HCT116 (cell line): ENCODE measurements around the gene CCDC187. TPM values are rescaled to one million over a fixed set of nuclear protein-coding genes. Genes with fewer than 3 reads are reported as not detected.

ENCODE experiments used
- ATAC-seq: fragments of 200-7000 bp; cut with Tn5 transposase; 2 replicates; pipeline ENCODE4 v1.9.1; 2020; ENCODE audit warnings: mild to moderate bottlenecking, moderate library complexity
- BruUV-seq: library from RNA; stranded (reverse); fragments of 400-500 nt; replicated peaks from 2 replicates; lab custom pipeline; 2021; lab: Mats Ljungman, UMichigan
- CTCF ChIA-PET: fragments of 300-600 bp; sonication (Branson Sonifier 250); formaldehyde crosslinking; loops from one replicate; lab custom pipeline; 2021; ENCODE audit warnings: antibody characterized with exemption; lab: Charles Lee
- POLR2A ChIA-PET: fragments of 300-600, 350-600 bp; sonication (Branson Sonifier 250); formaldehyde crosslinking; loops from one replicate; lab custom pipeline; 2021; ENCODE audit warnings: antibody characterized with exemption; lab: Charles Lee
- RAD21 ChIA-PET, 2 experiments: fragments of 300-600 bp; sonication (Branson Sonifier 250); formaldehyde crosslinking; loops; one replicate each; lab custom pipeline; 2023; ENCODE audit warnings: low total read pairs in 2 of 2; ENCODE audit not compliant: uncharacterized antibody in 2 of 2, unreplicated experiment in 2 of 2, low non-redundant PET in 1 of 2; lab: Charles Lee
- DNase-seq: peaks from one replicate; pipeline ENCODE4 v3.0.0-alpha.2; 2010; ENCODE audit warnings: low read depth, low spot score
- H2AFZ ChIP-seq: fragments of 200-600 bp; shearing (Covaris generic), sonication (generic); 2 replicates; pipeline ENCODE4 v1.6.1; 2017; ENCODE audit warnings: low read depth, mixed run types, mixed read lengths, antibody characterized with exemption, low read length; ENCODE audit not compliant: poor library complexity, severe bottlenecking
- H3K27ac ChIP-seq: 2 replicates; pipeline ENCODE4 v1.5.1; 2012; ENCODE audit warnings: low read depth, low read length
- H3K27me3 ChIP-seq: fragments of 200-600 bp; sonication (generic); 2 replicates; pipeline ENCODE4 v1.6.1; 2016; ENCODE audit warnings: mixed run types, low read length, mixed read lengths; ENCODE audit not compliant: insufficient read depth
- H3K36me3 ChIP-seq, 2 experiments: fragments of 200-500 bp in 1 of 2; fragments of 200-600 bp in 1 of 2; sonication (Bioruptor generic) in 1 of 2; sonication (generic) in 1 of 2; 2 replicates each; pipeline versions ENCODE4 v1.5.1 to v1.6.1; 2014 to 2016; ENCODE audit warnings: low read length in 2 of 2, inconsistent platforms in 1 of 2, mixed read lengths in 1 of 2, mixed run types in 1 of 2; ENCODE audit not compliant: insufficient read depth in 2 of 2, control insufficient read depth in 1 of 2
- H3K4me1 ChIP-seq, 2 experiments: fragments of 200-600 bp in 1 of 2; sonication (generic) in 1 of 2; 2 replicates each; pipeline versions ENCODE4 v1.5.1 to v1.6.1; 2012 to 2017; ENCODE audit warnings: low read length in 2 of 2, inconsistent platforms in 1 of 2, mild to moderate bottlenecking in 1 of 2, mixed read lengths in 1 of 2, mixed run types in 1 of 2, moderate library complexity in 1 of 2; ENCODE audit not compliant: insufficient read depth in 2 of 2, control insufficient read depth in 1 of 2
- H3K4me2 ChIP-seq: fragments of 200-600 bp; sonication (generic); 2 replicates; pipeline ENCODE4 v1.6.1; 2017; ENCODE audit warnings: mixed run types, low read length, mixed read lengths
- H3K4me3 ChIP-seq, 2 experiments: fragments of 200-600 bp in 1 of 2; sonication (generic) in 1 of 2; replicated peaks in 1 of 2; 2 replicates each; pipeline ENCODE4 v1.5.1; 2011 to 2016; ENCODE audit warnings: low read length in 2 of 2, control low read depth in 1 of 2, low read depth in 1 of 2, mild to moderate bottlenecking in 1 of 2, mixed read lengths in 1 of 2, mixed run types in 1 of 2
- H3K79me2 ChIP-seq: fragments of 200-600 bp; sonication (generic); 2 replicates; pipeline ENCODE4 v1.6.1; 2017; ENCODE audit warnings: mild to moderate bottlenecking, mixed run types, low read length, moderate library complexity, mixed read lengths; ENCODE audit not compliant: insufficient read depth
- H3K9ac ChIP-seq: fragments of 200-600 bp; sonication (generic); 2 replicates; pipeline ENCODE4 v1.6.1; 2016; ENCODE audit warnings: low read length, mixed read lengths
- H3K9me2 ChIP-seq: fragments of 200-600 bp; sonication (generic), shearing (Covaris generic); 2 replicates; pipeline ENCODE4 v1.6.1; 2017; ENCODE audit warnings: mixed run types, mild to moderate bottlenecking, moderate library complexity; ENCODE audit not compliant: insufficient read depth
- H3K9me3 ChIP-seq, 2 experiments: fragments of 200-500 bp in 1 of 2; fragments of 200-600 bp in 1 of 2; sonication (Bioruptor generic) in 1 of 2; sonication (generic) in 1 of 2; 2 replicates each; pipeline ENCODE4 v1.6.1; 2014 to 2017; ENCODE audit warnings: low read length in 2 of 2, mixed read lengths in 2 of 2, inconsistent platforms in 1 of 2, low read depth in 1 of 2, mild to moderate bottlenecking in 1 of 2, mixed run types in 1 of 2, moderate library complexity in 1 of 2; ENCODE audit not compliant: control insufficient read depth in 1 of 2, insufficient read depth in 1 of 2
- H4K20me1 ChIP-seq: fragments of 200-600 bp; sonication (generic), shearing (Covaris generic); 2 replicates; pipeline ENCODE4 v1.6.1; 2017; ENCODE audit warnings: mixed run types, mild to moderate bottlenecking, moderate library complexity; ENCODE audit not compliant: insufficient read depth
- CBX3 ChIP-seq: IDR thresholded peaks from 2 replicates; pipeline ENCODE4 v1.6.1; 2012; ENCODE audit warnings: low read depth
- CEBPB ChIP-seq: IDR thresholded peaks from 2 replicates; pipeline ENCODE4 v1.6.1; 2012; ENCODE audit warnings: low read depth
- EGR1 ChIP-seq: IDR thresholded peaks from 2 replicates; pipeline ENCODE4 v1.6.1; 2012; ENCODE audit warnings: low read depth
- EZH2phosphoT487 ChIP-seq: fragments of 200-600 bp; IDR thresholded peaks from 2 replicates; pipeline ENCODE4 v1.6.1; 2018; ENCODE audit warnings: antibody characterized with exemption, borderline replicate concordance
- FOSL1 ChIP-seq: IDR thresholded peaks from 2 replicates; pipeline ENCODE4 v1.6.1; 2012; ENCODE audit warnings: low read depth
- JUND ChIP-seq: IDR thresholded peaks from 2 replicates; pipeline ENCODE4 v1.6.1; 2012
- POLR2AphosphoS5 ChIP-seq: IDR thresholded peaks from 2 replicates; pipeline ENCODE4 v1.6.1; 2011; ENCODE audit warnings: mild to moderate bottlenecking, low read depth, low read length, moderate library complexity
- SIN3A ChIP-seq: IDR thresholded peaks from 2 replicates; pipeline ENCODE4 v1.6.1; 2012; ENCODE audit warnings: low read depth
- SP1 ChIP-seq: IDR thresholded peaks from 2 replicates; pipeline ENCODE4 v1.6.1; 2012; ENCODE audit warnings: low read depth
- SRF ChIP-seq: IDR thresholded peaks from 2 replicates; pipeline ENCODE4 v1.6.1; 2012; ENCODE audit warnings: low read depth
- TCF7L2 ChIP-seq: IDR thresholded peaks from 2 replicates; pipeline ENCODE4 v1.7.0; 2011; ENCODE audit warnings: borderline replicate concordance, inconsistent platforms; ENCODE audit not compliant: insufficient read depth, insufficient read length; ENCODE audit errors: extremely low read depth
- YY1 ChIP-seq: IDR thresholded peaks from 2 replicates; pipeline ENCODE4 v1.6.1; 2011; ENCODE audit warnings: low read length, low read depth, moderate library complexity, mild to moderate bottlenecking; ENCODE audit not compliant: insufficient replicate concordance; ENCODE audit errors: extremely low read depth
- ZFX ChIP-seq: fragments of 450-650 bp; IDR thresholded peaks from 2 replicates; pipeline ENCODE4 v1.6.1; 2017
- intact Hi-C: fragments of 100-400 bp; cut with micrococcal nuclease; formaldehyde crosslinking; loops from 2 replicates; pipeline ENCODE4 v1.10.0; 2022
- total RNA-seq: library from RNA; stranded (reverse); gene quantifications from one replicate; pipeline ENCODE4 v1.2.1, GENCODE V29; 2021; ENCODE audit not compliant: unreplicated experiment
- TF ChIP-seq, protein P1 (sequence below): IDR thresholded peaks from 2 replicates; pipeline ENCODE4 v1.6.1; 2012
- TF ChIP-seq, protein P2 (sequence below): IDR thresholded peaks from 2 replicates; pipeline ENCODE4 v1.6.1; 2012; ENCODE audit warnings: low read depth
- TF ChIP-seq, protein P3 (sequence below): IDR thresholded peaks from 2 replicates; pipeline ENCODE4 v1.6.1; 2011; ENCODE audit warnings: mild to moderate bottlenecking, low read length, moderate library complexity; ENCODE audit not compliant: insufficient replicate concordance; ENCODE audit errors: extremely low read depth
- TF ChIP-seq, protein P4 (sequence below): IDR thresholded peaks from 2 replicates; pipeline ENCODE4 v1.6.1; 2012
- TF ChIP-seq, protein P5 (sequence below), 3 experiments: fragments of 200-600 bp in 1 of 3; sonication (generic) in 1 of 3; IDR thresholded peaks in 2 of 3; conservative IDR thresholded peaks in 1 of 3; 2 replicates each; pipeline ENCODE4 v1.5.1; 2012 to 2017; ENCODE audit warnings: low read depth in 2 of 3, low read length in 2 of 3, antibody characterized with exemption in 1 of 3, borderline replicate concordance in 1 of 3, control low read depth in 1 of 3, mild to moderate bottlenecking in 1 of 3, mixed read lengths in 1 of 3, mixed run types in 1 of 3, moderate library complexity in 1 of 3; ENCODE audit not compliant: insufficient read depth in 1 of 3

The CCDC187 gene
- total RNA-seq, 1 experiment from 2014 or later, result 4.6 TPM

DNA sequence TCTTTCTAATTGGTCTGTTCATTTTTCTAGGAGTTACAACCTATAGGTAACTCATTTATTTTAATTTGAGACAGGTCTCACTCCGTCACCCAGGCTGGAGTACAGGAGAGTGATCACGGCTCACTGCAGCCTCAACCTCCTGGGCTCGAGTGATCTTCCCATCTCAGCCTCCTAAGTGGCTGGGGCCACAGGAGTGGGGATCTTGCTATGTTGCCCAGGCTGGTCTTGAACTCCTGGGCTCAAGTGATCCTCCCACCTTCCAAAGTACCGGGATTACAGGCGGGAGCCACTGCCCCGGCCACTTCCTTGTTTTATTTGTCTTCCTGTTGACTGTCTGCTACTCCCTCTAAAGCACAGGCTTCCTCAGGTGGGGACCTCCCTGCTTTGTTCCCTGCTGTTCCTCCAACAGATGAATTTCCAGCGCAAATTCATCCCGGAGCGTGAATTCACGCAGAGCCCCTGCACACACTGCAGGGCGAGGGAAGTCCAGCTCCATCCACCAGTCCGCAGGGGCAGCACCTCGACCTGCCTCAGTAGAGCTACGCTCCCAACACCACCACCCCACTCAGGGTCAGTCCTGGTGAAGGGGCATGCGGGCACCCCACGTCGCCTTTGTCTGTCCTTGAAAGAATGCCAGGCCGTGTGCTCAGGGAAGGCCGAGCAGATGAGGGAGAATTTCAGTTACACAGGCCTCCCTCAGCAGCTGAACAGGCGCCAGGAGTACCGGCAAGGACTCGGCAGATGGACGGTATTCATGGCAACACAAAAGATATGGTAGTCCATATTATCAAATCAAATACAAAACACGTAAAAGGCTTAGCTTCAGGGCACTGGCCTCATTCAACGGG, 64.5 kb downstream of the CCDC187 start:
- H3K36me3 ChIP-seq, result peaks cover 2 to 25% of the 10 kb centered on the region in 2 experiments; a peak in 1 of 4 replicates
- TF ChIP-seq, protein P1, sequence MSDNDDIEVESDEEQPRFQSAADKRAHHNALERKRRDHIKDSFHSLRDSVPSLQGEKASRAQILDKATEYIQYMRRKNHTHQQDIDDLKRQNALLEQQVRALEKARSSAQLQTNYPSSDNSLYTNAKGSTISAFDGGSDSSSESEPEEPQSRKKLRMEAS, result no peak
- TF ChIP-seq POLR2AphosphoS5 (no peak), CBX3 (no peak), CEBPB (no peak), ZFX (no peak), SIN3A (no peak), TCF7L2 (no peak), YY1 (no peak), SRF (no peak), JUND (no peak), EGR1 (no peak), FOSL1 (no peak), EZH2phosphoT487 (no peak), SP1 (no peak)
- TF ChIP-seq, protein P2, sequence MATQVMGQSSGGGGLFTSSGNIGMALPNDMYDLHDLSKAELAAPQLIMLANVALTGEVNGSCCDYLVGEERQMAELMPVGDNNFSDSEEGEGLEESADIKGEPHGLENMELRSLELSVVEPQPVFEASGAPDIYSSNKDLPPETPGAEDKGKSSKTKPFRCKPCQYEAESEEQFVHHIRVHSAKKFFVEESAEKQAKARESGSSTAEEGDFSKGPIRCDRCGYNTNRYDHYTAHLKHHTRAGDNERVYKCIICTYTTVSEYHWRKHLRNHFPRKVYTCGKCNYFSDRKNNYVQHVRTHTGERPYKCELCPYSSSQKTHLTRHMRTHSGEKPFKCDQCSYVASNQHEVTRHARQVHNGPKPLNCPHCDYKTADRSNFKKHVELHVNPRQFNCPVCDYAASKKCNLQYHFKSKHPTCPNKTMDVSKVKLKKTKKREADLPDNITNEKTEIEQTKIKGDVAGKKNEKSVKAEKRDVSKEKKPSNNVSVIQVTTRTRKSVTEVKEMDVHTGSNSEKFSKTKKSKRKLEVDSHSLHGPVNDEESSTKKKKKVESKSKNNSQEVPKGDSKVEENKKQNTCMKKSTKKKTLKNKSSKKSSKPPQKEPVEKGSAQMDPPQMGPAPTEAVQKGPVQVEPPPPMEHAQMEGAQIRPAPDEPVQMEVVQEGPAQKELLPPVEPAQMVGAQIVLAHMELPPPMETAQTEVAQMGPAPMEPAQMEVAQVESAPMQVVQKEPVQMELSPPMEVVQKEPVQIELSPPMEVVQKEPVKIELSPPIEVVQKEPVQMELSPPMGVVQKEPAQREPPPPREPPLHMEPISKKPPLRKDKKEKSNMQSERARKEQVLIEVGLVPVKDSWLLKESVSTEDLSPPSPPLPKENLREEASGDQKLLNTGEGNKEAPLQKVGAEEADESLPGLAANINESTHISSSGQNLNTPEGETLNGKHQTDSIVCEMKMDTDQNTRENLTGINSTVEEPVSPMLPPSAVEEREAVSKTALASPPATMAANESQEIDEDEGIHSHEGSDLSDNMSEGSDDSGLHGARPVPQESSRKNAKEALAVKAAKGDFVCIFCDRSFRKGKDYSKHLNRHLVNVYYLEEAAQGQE, result no peak
- TF ChIP-seq, protein P3, sequence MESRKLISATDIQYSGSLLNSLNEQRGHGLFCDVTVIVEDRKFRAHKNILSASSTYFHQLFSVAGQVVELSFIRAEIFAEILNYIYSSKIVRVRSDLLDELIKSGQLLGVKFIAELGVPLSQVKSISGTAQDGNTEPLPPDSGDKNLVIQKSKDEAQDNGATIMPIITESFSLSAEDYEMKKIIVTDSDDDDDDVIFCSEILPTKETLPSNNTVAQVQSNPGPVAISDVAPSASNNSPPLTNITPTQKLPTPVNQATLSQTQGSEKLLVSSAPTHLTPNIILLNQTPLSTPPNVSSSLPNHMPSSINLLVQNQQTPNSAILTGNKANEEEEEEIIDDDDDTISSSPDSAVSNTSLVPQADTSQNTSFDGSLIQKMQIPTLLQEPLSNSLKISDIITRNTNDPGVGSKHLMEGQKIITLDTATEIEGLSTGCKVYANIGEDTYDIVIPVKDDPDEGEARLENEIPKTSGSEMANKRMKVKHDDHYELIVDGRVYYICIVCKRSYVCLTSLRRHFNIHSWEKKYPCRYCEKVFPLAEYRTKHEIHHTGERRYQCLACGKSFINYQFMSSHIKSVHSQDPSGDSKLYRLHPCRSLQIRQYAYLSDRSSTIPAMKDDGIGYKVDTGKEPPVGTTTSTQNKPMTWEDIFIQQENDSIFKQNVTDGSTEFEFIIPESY, result no peak
- TF ChIP-seq, protein P4, sequence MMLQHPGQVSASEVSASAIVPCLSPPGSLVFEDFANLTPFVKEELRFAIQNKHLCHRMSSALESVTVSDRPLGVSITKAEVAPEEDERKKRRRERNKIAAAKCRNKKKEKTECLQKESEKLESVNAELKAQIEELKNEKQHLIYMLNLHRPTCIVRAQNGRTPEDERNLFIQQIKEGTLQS, result no peak
- TF ChIP-seq, protein P5, sequence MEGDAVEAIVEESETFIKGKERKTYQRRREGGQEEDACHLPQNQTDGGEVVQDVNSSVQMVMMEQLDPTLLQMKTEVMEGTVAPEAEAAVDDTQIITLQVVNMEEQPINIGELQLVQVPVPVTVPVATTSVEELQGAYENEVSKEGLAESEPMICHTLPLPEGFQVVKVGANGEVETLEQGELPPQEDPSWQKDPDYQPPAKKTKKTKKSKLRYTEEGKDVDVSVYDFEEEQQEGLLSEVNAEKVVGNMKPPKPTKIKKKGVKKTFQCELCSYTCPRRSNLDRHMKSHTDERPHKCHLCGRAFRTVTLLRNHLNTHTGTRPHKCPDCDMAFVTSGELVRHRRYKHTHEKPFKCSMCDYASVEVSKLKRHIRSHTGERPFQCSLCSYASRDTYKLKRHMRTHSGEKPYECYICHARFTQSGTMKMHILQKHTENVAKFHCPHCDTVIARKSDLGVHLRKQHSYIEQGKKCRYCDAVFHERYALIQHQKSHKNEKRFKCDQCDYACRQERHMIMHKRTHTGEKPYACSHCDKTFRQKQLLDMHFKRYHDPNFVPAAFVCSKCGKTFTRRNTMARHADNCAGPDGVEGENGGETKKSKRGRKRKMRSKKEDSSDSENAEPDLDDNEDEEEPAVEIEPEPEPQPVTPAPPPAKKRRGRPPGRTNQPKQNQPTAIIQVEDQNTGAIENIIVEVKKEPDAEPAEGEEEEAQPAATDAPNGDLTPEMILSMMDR (IDR thresholded peaks at IDR 0.05 in 2 of 3, conservative IDR thresholded peaks at IDR 0.05 in 1 of 3; ENCODE audit: borderline replicate concordance in 1 of 3, insufficient read depth in 1 of 3, low read depth in 2 of 3, low read length in 2 of 3), result no peak
- TF ChIP-seq, all 23 proteins: peak for 0
- Histone ChIP-seq H2AFZ (no peak overlapping the region), H3K4me1 (peaks cover 7 to 12% of the 10 kb centered on the region in 2 experiments), H3K4me2 (no peak overlapping the region), H3K9me3 (no peaks in the 10 kb centered on the region), H3K9me2 (no peaks in the 10 kb centered on the region), H3K4me3 (no peak overlapping the region), H3K79me2 (peaks cover 92% of the 10 kb centered on the region), H3K27ac (no peak overlapping the region), H3K9ac (no peak overlapping the region), H4K20me1 (peaks cover 7% of the 10 kb centered on the region; the same call in 1 of the 2 replicates), H3K27me3 (no peaks in the 10 kb centered on the region)
- intact Hi-C loops, result no loop called here
- ATAC-seq (no peak), DNase-seq (no peak)
- POLR2A ChIA-PET, result interaction anchor here (1.4 kb wide), 1 partner anchor 28 kb away, joined by 3 read pairs; no protein-coding TSS in a partner anchor
- CTCF ChIA-PET, result no interaction called here
- BruUV-seq, result no TSS peak
- RAD21 ChIA-PET, result no interaction called here
